Measurements from ENCODE around the gene DEPDC7.
"Not testable (repeated sequence)": the region's sequence is repeated elsewhere in the genome, so short reads cannot be mapped to it uniquely, and the experiment has no call there.

DEPDC7 gene

DNA sequence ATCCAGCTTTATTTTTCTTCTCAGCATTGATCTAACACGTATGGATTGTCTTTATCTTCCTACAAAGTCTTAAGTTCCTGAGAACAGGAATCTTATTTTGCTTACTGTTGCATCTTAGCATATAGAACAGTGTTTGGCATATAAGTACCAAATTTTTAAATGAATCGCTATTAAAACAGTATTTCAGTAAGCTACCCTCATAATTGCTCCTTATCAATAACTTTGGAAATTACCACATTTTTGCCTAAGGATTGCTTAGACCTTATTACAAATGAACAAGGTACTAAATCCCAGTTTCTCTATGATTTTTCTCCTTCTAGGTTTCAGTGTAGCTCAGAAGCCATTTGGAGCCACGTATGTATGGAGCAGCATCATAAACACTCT is 9.7 kb downstream of the DEPDC7 start:
- no peak for DNase-seq (ENCODE audit: low read depth in 2 of 2)

DNA sequence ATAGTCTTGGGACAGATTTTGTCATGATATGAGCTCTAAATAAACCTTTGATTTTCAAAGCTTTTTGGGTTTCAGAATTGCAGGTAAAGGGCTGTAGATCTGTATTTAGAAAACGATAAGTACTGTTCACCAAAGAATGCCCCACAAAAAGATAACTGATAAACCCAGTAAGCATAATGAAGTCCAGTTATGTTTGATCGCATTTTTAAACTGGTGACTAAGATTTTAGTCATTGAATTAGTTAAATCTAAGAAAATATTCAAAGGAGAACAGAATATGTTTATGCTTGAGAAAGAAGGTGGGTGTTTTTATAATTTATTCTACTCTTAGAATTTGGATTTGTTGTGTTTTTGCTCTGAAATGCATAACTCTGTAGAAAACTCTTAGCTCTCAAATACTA is 11.6 kb downstream of the DEPDC7 start:
- DNase-seq (ENCODE audit: low read depth in 2 of 2) = no peak

DNA sequence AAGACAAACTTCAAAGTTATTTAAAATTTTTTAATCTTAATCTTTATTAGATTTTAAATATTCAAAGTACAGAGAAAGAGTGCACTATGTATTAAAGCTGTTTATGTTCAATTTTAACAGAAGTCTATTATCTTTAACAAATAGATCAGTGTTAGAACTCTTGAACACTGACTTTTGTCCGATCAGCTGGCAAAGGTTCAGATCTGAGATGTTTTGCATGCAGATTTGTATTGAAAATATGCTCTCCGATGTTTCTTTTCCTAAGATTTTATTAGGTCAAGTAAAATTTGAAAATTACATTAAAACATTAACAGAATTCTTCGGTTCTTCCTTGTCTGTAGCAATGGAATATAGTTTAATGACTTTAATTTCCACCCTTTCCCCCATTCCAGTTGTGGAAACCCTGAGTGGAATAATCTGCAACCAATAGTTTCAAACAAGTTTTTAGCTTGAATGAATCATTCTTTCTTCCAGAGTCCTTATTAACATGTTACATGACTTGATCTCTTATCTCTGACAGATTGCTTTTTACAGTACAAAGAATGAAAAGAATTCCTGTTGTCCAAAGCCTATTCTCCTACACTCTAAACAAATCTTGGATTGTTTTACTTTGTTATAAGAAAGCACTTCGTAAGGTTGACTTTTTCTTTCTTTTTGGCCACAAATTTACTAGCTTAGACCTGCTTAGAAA is 12.3 kb downstream of the DEPDC7 start:
- DNase-seq (ENCODE audit: low read depth in 2 of 2) = no peak

GRCh38 chr11:33028537-33028914 is 12.8 kb downstream of the DEPDC7 start:
- no peak for DNase-seq (ENCODE audit: low read depth in 2 of 2)

- not testable (repeated sequence) for DNase-seq (ENCODE audit: low read depth in 2 of 2)
Observed at GRCh38 chr11:33029218-33029617, 13.5 kb downstream of the DEPDC7 start.

DNA sequence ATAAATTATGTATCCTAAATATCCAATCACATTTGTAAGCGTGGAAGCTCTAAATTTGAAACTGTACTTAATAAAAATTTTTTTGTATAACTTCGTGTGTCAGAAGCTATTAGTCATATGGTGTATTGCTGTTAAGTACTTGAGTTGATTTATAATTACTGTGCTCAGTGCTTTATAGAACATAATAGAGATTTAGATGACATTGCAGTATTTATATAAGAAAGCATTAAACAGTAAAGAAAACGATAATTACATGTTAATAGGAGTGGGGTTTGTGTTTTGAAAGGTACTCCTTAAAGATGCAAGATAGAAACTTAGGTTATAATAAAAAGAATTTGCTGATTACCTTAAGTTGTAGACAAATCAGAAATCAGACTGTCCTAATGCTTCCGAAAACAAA is 17.8 kb downstream of the DEPDC7 start:
- DNase-seq (ENCODE audit: low read depth in 2 of 2) = no peak

DNA sequence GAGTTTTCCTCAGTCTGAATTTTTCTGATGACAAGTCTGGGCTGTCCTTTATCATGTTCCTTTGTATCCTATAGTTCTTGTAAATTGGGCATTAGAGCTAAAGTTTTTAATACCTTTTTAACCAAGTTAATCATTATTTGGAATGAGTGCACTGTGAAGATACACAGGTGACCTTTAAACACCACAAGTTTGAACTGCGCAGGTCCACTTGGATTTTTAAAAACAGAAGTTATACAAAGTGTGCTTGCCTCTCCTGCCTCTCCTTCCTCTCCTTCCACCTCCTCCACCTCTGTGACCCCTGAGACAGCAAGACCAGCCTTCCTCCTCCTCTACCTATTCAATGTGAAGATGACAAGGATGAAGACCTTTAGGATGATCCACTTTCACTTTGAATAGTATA is 19.3 kb downstream of the DEPDC7 start:
- no peak for DNase-seq (ENCODE audit: low read depth in 2 of 2)

GRCh38 chr11:33039274-33040032 is 23.8 kb downstream of the DEPDC7 start, which contains the start of gene TCP11L1:
TCP11L1 (plus strand) TSS chr11:33039572; CDS start chr11:33043774, 4,202 bp downstream.
- DNase-seq (ENCODE audit: low read depth in 2 of 2) = peak; percentile 64 to 67

DNA sequence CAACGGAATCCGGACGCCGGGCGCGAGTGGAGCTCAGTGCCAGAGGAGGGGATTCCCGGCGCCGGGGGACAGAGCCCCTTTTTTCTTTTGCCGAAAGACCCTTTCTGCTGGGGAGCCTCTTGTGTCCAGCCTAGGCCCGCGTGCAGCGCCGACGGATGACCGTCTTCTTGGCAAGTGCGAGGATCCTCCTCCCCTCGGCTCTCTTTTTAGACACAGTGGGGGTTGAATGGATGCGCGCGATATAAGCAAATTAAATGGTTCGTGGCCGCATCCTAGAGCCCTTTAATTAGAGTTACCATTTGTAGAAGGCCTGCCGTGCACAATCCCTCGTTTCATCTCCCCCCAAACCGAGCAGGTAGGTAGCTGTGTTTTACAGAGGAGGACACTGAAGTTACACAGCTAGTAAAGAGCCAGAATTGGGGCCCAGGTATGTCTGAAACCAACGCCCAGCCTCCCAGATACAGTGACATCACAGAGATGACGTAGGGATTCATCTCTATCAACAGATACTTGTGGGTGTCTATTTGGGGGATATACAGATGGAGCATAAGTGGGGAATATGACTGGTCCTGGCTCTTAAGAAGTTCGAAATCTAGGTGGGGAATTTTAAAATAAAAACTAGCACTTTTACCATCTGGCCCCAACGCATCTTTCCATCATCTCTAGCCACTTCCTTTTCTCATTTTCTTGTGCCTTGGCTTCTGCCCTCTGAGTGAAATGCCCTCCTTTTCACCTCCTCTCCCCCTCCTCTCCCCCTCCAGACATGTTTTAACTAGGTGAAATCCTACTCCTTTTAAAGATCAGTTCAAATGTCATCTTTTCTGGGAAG is 24.6 kb downstream of the DEPDC7 start:
- DNase-seq (ENCODE audit: low read depth in 2 of 2) = peak in 1 of 2 donors; percentile 30

DNA sequence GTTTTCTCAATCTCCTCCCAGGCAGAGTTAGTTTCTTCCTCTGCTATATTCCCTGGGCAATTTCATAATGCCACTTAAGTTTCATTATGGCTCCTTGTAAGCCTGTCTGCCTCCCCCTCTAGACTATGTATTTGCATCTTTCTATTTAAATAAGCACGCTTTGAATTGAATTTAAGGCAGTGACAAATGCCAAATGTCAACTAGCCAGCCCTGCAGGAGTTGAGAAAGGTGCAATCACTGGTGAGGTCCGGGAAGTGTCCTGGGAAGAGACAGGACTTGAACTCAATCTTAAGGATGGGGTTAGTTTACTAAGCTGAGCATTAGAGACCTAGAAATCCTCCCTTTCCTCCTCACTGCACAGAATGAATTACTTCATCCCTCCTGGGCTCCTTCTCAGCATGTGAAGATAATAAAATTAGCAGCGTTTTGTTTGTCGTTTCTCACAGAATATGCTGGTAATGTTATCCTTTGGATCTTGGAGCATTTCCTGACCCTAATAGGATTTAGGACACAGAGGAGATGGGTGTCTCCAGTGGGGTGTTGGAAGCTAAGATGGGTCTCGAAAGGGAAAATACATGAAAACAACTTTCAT is 25.3 kb downstream of the DEPDC7 start:
- DNase-seq (ENCODE audit: low read depth in 2 of 2) = no peak

DNA sequence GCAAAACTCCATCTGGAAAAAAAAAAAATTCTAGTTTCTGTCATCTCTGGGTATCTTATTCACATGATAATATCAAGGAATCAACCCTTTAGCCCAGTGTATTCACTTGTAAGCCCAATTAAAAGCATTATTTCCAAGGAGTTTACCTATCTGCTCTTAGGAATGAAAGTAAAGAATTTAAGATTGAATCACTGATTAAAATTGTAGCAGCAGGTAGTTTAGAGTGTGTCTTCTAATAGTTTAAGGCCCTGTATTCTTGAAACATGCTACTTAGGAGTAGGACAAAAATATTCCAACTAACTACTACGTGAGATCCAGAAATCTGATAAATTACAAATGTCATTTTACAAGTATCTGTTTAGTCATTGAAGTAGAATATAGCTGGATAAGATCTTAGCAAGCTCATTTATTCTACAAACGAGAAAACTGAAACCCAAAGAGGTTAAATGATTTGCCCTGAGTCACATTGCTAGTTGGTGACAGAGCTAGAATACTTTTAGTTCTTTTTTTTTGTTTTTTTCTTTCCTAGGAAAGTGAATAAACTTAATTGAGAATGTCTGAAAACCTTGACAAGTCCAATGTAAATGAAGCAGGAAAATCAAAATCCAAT is 27.6 kb downstream of the DEPDC7 start:
- DNase-seq (ENCODE audit: low read depth in 2 of 2) = no peak

DNA sequence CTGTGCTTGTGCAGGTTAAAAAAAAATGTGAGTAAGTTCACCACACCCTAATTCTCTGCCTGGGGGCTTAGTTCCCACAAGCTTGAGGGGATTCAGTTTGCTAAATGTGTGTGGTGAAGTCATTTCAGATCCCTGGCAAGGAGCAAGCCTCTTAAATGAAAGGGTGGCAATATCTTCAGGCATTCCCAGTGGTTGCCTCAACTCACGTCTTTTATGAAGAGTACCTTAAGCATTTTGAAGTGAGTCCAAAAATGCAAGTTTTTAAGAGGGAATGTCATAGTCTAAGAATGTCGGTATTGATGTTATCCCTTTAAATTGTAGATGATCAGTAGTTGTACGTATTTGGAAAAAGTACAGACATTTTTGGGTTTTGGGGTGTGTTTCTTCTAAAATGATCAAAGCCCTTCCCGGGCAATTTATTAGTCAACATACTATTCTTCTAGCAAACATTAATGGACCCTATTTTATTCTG is 28.6 kb downstream of the DEPDC7 start:
- DNase-seq (ENCODE audit: low read depth in 2 of 2) = no peak

GRCh38 chr11:33045551-33046255 is 30.0 kb downstream of the DEPDC7 start:
- DNase-seq (ENCODE audit: low read depth in 2 of 2) = no peak

- not testable (repeated sequence) for DNase-seq (ENCODE audit: low read depth in 2 of 2)
Observed at GRCh38 chr11:33048701-33049100, 33.0 kb downstream of the DEPDC7 start.

- DNase-seq (ENCODE audit: low read depth in 2 of 2) = not testable (repeated sequence)
Observed at GRCh38 chr11:33049565-33050408, 34.1 kb downstream of the DEPDC7 start.

DNA sequence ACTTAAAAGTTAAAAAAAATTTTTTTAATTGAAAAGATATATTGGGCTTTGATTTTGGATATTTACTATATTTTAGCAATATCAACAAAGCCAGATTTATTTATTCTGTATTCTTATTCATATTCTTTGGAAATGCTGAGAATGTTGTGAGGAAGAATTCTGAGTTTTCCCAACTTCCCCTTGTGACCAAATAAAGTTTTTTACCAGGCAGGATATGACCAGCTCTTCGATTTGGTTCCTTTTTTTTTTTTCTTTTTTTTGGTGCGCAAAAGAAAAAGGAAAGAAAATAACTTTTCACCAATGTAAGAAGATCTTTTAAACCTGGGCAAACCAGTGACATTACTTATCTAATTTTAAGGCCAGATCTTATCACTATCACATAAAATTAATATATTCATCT is 36.6 kb downstream of the DEPDC7 start:
- no peak for DNase-seq (ENCODE audit: low read depth in 2 of 2)

DNA sequence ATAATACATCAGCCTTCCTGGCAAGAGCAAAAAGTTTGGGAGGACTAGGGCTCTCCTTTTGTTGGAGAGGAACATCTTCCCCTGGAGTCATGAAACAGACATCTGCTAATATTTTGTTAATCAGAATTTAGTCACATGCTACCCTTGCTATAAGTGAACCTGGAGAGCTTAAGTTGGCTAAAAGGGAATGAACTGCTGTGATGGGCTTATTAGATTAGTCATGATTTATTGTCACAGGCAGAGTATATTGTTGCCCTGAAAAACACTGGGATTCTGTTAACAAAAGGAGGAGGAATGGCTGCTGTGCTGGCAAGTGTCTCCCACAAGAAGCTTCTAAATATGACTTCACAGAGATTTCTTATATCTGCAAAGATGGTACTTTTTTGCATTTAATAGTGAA is 39.7 kb downstream of the DEPDC7 start:
- DNase-seq (ENCODE audit: low read depth in 2 of 2) = no peak

DNA sequence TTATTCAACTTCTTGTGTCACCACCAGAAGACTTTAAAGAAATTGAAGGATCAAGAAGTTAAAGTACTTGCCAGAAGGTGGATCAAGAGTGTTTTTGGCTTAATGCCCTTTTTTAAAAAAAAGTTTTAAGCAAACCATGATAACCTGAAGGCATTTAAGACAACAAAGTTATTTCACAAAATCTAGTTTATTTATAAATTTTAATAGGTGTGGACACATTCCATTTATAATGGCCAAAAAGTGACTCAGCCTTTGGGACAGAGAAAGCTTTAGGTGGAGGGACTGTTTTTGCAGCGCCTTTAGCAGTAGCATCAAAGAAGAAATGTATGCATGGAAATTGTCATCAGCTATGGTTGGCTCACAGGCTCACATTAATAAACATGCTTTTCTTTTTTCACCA is 41.6 kb downstream of the DEPDC7 start:
- DNase-seq (ENCODE audit: low read depth in 2 of 2) = no peak

DNA sequence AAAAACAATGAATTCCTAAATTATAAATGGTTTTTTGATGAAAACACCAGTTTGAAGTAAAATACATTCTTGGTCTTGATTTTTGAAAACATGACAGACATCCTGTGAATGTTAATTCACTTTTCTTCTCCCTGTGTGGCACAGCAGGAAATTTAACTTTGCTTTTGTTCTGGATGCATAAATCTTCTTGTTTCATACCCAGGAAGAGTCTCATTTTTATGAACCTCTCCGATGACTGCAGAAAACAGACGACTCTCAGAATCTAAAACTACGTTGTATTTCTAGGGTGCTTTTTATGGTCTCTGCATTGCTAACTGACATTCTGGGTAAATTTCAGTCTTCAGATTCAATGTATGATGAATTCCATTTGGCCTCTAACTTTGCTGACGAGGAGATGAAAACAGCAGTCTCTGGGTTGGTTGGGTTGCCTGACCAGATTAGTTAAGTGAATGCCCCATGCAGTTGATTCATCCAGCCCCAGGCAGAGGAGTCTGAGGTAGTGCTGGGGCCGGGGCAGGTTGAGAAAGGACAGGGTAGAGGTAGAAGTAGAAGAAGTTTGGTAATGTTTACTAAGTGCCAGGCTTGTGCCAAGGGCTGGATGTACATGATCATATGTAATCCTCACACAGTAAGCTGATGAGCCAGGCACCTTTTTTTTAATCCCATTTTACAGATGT is 43.8 kb downstream of the DEPDC7 start:
- DNase-seq (ENCODE audit: low read depth in 2 of 2) = no peak
